ENCODE measurements around the gene DLG2. TPM values are rescaled to one million over a fixed set of nuclear protein-coding genes. Genes with fewer than 3 reads are reported as not detected.
"Not testable (repeated sequence)": the region's sequence is repeated elsewhere in the genome, so short reads cannot be mapped to it uniquely, and the experiment has no call there.

The DLG2 gene
- total and polyA plus RNA-seq, 3 experiments from 2014 or later, result 0.81 to 1.5 (median 1.3) TPM

DNA sequence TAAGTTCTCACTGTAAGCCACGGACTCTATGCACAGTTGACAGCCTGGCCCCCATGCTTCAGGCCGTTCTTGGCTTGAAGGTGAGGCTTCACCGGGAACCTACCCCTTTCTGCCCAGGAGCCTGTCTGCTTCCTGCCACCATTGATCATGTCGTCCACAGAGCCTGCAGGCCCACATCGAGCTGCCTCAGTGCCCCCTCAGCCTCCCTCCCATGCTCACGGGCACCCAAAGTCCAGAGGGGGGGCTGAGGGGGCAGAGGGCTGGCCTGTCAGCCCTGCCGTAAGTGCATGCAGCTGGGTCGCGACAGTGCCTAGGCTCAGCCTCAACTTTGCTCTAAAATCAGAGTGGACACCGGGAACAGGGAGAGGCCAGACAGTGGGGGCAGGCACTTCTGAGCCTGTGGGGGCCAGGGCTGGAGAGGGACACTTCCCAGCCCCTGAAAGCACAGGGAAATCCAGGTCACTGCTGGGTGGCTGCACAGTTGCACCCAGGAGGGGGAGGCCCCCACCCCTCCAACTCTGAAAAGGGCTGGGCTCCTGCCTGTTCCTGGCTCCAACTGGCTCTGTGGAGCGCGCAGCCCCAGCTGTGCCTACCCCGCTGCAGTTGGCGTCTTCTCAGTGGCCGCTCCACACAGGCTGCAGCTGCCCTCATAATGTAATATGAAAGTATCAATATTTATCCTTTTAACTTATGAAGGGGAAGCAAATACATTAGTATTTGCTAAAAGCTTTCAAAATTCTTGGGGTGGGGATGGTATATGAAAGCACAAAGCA is 598.6 kb downstream of the DLG2 start:
- H3K4me1 ChIP-seq (ENCODE audit: insufficient read depth, low read length), result no peaks in the 10 kb centered on the region
- no peak overlapping the region for H3K4me3 Mint-ChIP-seq
- no peaks in the 10 kb centered on the region for H3K4me1 Mint-ChIP-seq
- H3K27me3 ChIP-seq (ENCODE audit: insufficient read depth, low read length, poor library complexity, severe bottlenecking), result no peaks in the 10 kb centered on the region
- ChIA-PET CTCF (no interaction called here), POLR2A (no interaction called here)
- no peaks in the 10 kb centered on the region for H3K36me3 ChIP-seq (ENCODE audit: insufficient read depth, low read length)
- no peak overlapping the region for H3K4me3 ChIP-seq (ENCODE audit: low read length)
- H3K9me3 Mint-ChIP-seq, result peaks cover 16 to 34% (median 22%) of the 10 kb centered on the region in 5 donors
- H3K27me3 Mint-ChIP-seq, result no peaks in the 10 kb centered on the region
- no peak for DNase-seq
- no peaks in the 10 kb centered on the region for H3K36me3 Mint-ChIP-seq
- H3K27ac ChIP-seq (ENCODE audit: low read depth, low read length), result no peak overlapping the region
- no peaks in the 10 kb centered on the region for H3K9me3 ChIP-seq (ENCODE audit: low read length)
- H3K27ac Mint-ChIP-seq, result no peak overlapping the region

GRCh38 chr11:85027346-85027745 is 599.8 kb downstream of the DLG2 start:
- no peak for DNase-seq
- CTCF ChIA-PET, result no interaction called here
- Mint-ChIP-seq H3K9me3 (peaks cover 18 to 38% (median 28%) of the 10 kb centered on the region in 5 donors), H3K4me3 (no peak overlapping the region), H3K36me3 (no peaks in the 10 kb centered on the region), H3K27ac (no peak overlapping the region), H3K4me1 (no peaks in the 10 kb centered on the region), H3K27me3 (no peaks in the 10 kb centered on the region)
- no peak overlapping the region for H3K4me3 ChIP-seq (ENCODE audit: low read length)
- H3K4me1 ChIP-seq (ENCODE audit: insufficient read depth, low read length), result no peaks in the 10 kb centered on the region
- no peaks in the 10 kb centered on the region for H3K27me3 ChIP-seq (ENCODE audit: insufficient read depth, low read length, poor library complexity, severe bottlenecking)
- POLR2A ChIA-PET, result no interaction called here
- no peaks in the 10 kb centered on the region for H3K36me3 ChIP-seq (ENCODE audit: insufficient read depth, low read length)
- no peak overlapping the region for H3K27ac ChIP-seq (ENCODE audit: low read depth, low read length)
- no peaks in the 10 kb centered on the region for H3K9me3 ChIP-seq (ENCODE audit: low read length)

GRCh38 chr11:85021058-85021457 is 606.1 kb downstream of the DLG2 start:
- peaks cover 13 to 39% (median 25%) of the 10 kb centered on the region in 5 donors for H3K9me3 Mint-ChIP-seq
- H3K27ac Mint-ChIP-seq, result no peak overlapping the region
- Histone ChIP-seq H3K36me3 (ENCODE audit: insufficient read depth, low read length) (no peaks in the 10 kb centered on the region), H3K9me3 (ENCODE audit: low read length) (no peaks in the 10 kb centered on the region), H3K4me1 (ENCODE audit: insufficient read depth, low read length) (no peaks in the 10 kb centered on the region), H3K27me3 (ENCODE audit: insufficient read depth, low read length, poor library complexity, severe bottlenecking) (no peaks in the 10 kb centered on the region), H3K4me3 (ENCODE audit: low read length) (no peak overlapping the region), H3K27ac (ENCODE audit: low read depth, low read length) (no peak overlapping the region)
- POLR2A ChIA-PET, result no interaction called here
- H3K4me3 Mint-ChIP-seq, result no peak overlapping the region
- H3K27me3 Mint-ChIP-seq, result peaks cover 0 to 1% of the 10 kb centered on the region in 2 donors
- no peak for DNase-seq
- CTCF ChIA-PET, result no interaction called here
- no peaks in the 10 kb centered on the region for H3K4me1 Mint-ChIP-seq
- no peaks in the 10 kb centered on the region for H3K36me3 Mint-ChIP-seq

GRCh38 chr11:84993386-84993785 is 633.8 kb downstream of the DLG2 start:
- Mint-ChIP-seq H3K36me3 (no peaks in the 10 kb centered on the region), H3K27ac (no peak overlapping the region), H3K27me3 (no peaks in the 10 kb centered on the region), H3K4me1 (no peaks in the 10 kb centered on the region), H3K4me3 (no peak overlapping the region), H3K9me3 (peaks cover 18 to 69% (median 37%) of the 10 kb centered on the region in 5 donors)
- DNase-seq, result no peak
- ChIA-PET CTCF (no interaction called here), POLR2A (no interaction called here)
- H3K4me3 ChIP-seq (ENCODE audit: low read length), result no peak overlapping the region
- H3K27ac ChIP-seq (ENCODE audit: low read depth, low read length), result no peak overlapping the region
- no peaks in the 10 kb centered on the region for H3K4me1 ChIP-seq (ENCODE audit: insufficient read depth, low read length)
- H3K9me3 ChIP-seq (ENCODE audit: low read length), result no peaks in the 10 kb centered on the region
- no peaks in the 10 kb centered on the region for H3K36me3 ChIP-seq (ENCODE audit: insufficient read depth, low read length)
- H3K27me3 ChIP-seq (ENCODE audit: insufficient read depth, low read length, poor library complexity, severe bottlenecking), result no peaks in the 10 kb centered on the region

DNA sequence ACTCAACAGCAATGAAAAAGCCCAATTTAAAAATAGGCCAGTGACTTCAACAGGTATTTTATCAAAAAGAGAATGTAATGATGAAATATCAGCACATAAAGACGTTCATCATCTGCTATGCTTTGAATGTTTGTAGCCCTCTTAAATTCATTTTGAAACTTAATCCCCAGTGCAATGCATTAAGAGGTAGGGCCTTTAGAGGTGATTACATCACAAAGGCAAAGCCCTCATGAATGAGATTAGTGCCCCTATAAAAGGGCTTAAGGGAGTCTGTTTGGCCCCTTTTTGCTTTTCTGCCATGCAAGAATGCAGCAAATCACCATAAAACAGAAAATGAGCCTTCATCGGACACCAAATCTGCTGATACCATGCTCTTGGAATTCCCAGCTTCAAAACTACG is 637.0 kb downstream of the DLG2 start:
- no peak overlapping the region for H3K27ac ChIP-seq (ENCODE audit: low read depth, low read length)
- Mint-ChIP-seq H3K4me1 (no peaks in the 10 kb centered on the region), H3K27me3 (no peaks in the 10 kb centered on the region), H3K36me3 (peaks cover 0 to 4% (median 2%) of the 10 kb centered on the region in 3 donors), H3K4me3 (no peak overlapping the region), H3K9me3 (peaks cover 27 to 58% (median 44%) of the 10 kb centered on the region in 5 donors), H3K27ac (no peak overlapping the region)
- CTCF ChIA-PET, result no interaction called here
- POLR2A ChIA-PET, result no interaction called here
- no peaks in the 10 kb centered on the region for H3K9me3 ChIP-seq (ENCODE audit: low read length)
- no peak for DNase-seq
- no peaks in the 10 kb centered on the region for H3K27me3 ChIP-seq (ENCODE audit: insufficient read depth, low read length, poor library complexity, severe bottlenecking)
- H3K4me1 ChIP-seq (ENCODE audit: insufficient read depth, low read length), result no peaks in the 10 kb centered on the region
- no peak overlapping the region for H3K4me3 ChIP-seq (ENCODE audit: low read length)
- no peaks in the 10 kb centered on the region for H3K36me3 ChIP-seq (ENCODE audit: insufficient read depth, low read length)

- Mint-ChIP-seq H3K27ac (peak overlapping the region in 1 of 8 donors; percentile 50), H3K9me3 (peaks cover 32 to 65% (median 62%) of the 10 kb centered on the region in 5 donors)
- H3K27me3 ChIP-seq (ENCODE audit: insufficient read depth, low read length, poor library complexity, severe bottlenecking); H3K36me3 Mint-ChIP-seq; POLR2A ChIA-PET; H3K36me3 ChIP-seq (ENCODE audit: insufficient read depth, low read length); DNase-seq; H3K4me3 ChIP-seq (ENCODE audit: low read length); H3K4me1 Mint-ChIP-seq; H3K27me3 Mint-ChIP-seq; H3K4me1 ChIP-seq (ENCODE audit: insufficient read depth, low read length); H3K9me3 ChIP-seq (ENCODE audit: low read length); CTCF ChIA-PET; H3K27ac ChIP-seq (ENCODE audit: low read depth, low read length); H3K4me3 Mint-ChIP-seq: not testable (repeated sequence)
Observed at GRCh38 chr11:84987686-84988187, 639.4 kb downstream of the DLG2 start.

DNA sequence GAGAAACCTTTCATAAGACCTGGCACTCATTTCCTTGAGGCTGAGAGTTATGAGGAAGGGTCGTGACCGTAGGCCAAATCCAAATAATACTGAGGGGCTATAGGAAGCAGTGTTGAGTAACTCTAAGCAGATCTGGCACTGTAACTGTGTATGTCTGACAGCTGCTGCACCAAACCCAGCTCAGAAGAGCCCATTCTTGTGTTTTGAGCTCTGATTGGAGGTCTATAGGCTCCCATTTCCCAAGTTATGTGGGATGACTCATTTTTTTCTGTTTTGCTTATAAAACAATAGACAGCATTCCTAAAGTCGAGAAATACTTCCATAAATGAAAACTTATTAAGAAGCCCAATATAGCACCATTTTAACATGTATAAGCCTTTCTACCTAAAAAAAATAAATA is 645.8 kb downstream of the DLG2 start:
- ChIA-PET POLR2A (no interaction called here), CTCF (no interaction called here)
- no peak overlapping the region for H3K27ac ChIP-seq (ENCODE audit: low read depth, low read length)
- no peaks in the 10 kb centered on the region for H3K4me1 ChIP-seq (ENCODE audit: insufficient read depth, low read length)
- DNase-seq, result no peak
- Mint-ChIP-seq H3K27ac (no peak overlapping the region), H3K4me1 (no peaks in the 10 kb centered on the region), H3K9me3 (peaks cover 36 to 58% (median 46%) of the 10 kb centered on the region in 5 donors), H3K27me3 (no peaks in the 10 kb centered on the region), H3K4me3 (no peak overlapping the region), H3K36me3 (peaks cover 0 to 4% (median 2%) of the 10 kb centered on the region in 3 donors)
- no peaks in the 10 kb centered on the region for H3K27me3 ChIP-seq (ENCODE audit: insufficient read depth, low read length, poor library complexity, severe bottlenecking)
- no peaks in the 10 kb centered on the region for H3K36me3 ChIP-seq (ENCODE audit: insufficient read depth, low read length)
- H3K4me3 ChIP-seq (ENCODE audit: low read length), result no peak overlapping the region
- H3K9me3 ChIP-seq (ENCODE audit: low read length), result no peaks in the 10 kb centered on the region

GRCh38 chr11:84969103-84969502 is 658.0 kb downstream of the DLG2 start:
- H3K27me3 Mint-ChIP-seq, result no peaks in the 10 kb centered on the region
- no peaks in the 10 kb centered on the region for H3K4me1 ChIP-seq (ENCODE audit: insufficient read depth, low read length)
- H3K4me3 Mint-ChIP-seq, result no peak overlapping the region
- CTCF ChIA-PET, result no interaction called here
- no peak overlapping the region for H3K27ac ChIP-seq (ENCODE audit: low read depth, low read length)
- H3K4me1 Mint-ChIP-seq, result no peaks in the 10 kb centered on the region
- H3K9me3 ChIP-seq (ENCODE audit: low read length), result no peaks in the 10 kb centered on the region
- no peaks in the 10 kb centered on the region for H3K27me3 ChIP-seq (ENCODE audit: insufficient read depth, low read length, poor library complexity, severe bottlenecking)
- peaks cover 8 to 47% (median 27%) of the 10 kb centered on the region in 5 donors for H3K9me3 Mint-ChIP-seq
- H3K36me3 Mint-ChIP-seq, result no peaks in the 10 kb centered on the region
- no peaks in the 10 kb centered on the region for H3K36me3 ChIP-seq (ENCODE audit: insufficient read depth, low read length)
- H3K4me3 ChIP-seq (ENCODE audit: low read length), result no peak overlapping the region
- H3K27ac Mint-ChIP-seq, result no peak overlapping the region
- POLR2A ChIA-PET, result no interaction called here
- no peak for DNase-seq
